Measurements from ENCODE around the gene MED4.
A peak's percentile ranks its signal among the peaks of the same experiment; 100 is the strongest.

The MED4 gene

GRCh38 chr13:48094781-48095502 is at the start of gene MED4:
Gene MED4 (minus strand): TSS chr13:48095104. CDS start chr13:48095078, 26 bp downstream.
- peak; percentile 100 for TF ChIP-seq CTCF (IDR thresholded peaks at IDR 0.05; ENCODE audit: low read depth, low read length, missing control alignments)
- in situ Hi-C loops (cut with HindIII; ENCODE audit: low sequenced_read_pairs), result no loop called here
- H3K4me3 ChIP-seq (ENCODE audit: low read depth, low read length), result peak within 1 kb of the TSS; percentile 96

GRCh38 chr13:48144413-48145035 is 49.6 kb upstream of the MED4 start:
- H3K4me3 ChIP-seq (ENCODE audit: low read depth, low read length), result no peak overlapping the region
- in situ Hi-C loops (cut with HindIII; ENCODE audit: low sequenced_read_pairs), result no loop called here
- TF ChIP-seq CTCF (IDR thresholded peaks at IDR 0.05; ENCODE audit: low read depth, low read length, missing control alignments), result no peak
- no peak for DNase-seq (ENCODE audit: low read depth)

More at GRCh38 chr13:48094781-48095502, at the start of gene MED4:
- peak; percentile 86 for DNase-seq (ENCODE audit: low read depth)

GRCh38 chr13:48142436-48142835 is 47.5 kb upstream of the MED4 start:
- no peak overlapping the region for H3K4me3 ChIP-seq (ENCODE audit: low read depth, low read length)
- DNase-seq (ENCODE audit: low read depth), result no peak
- TF ChIP-seq CTCF (IDR thresholded peaks at IDR 0.05; ENCODE audit: low read depth, low read length, missing control alignments), result no peak
- in situ Hi-C loops (cut with HindIII; ENCODE audit: low sequenced_read_pairs), result no loop called here

GRCh38 chr13:48138270-48138669 is 43.4 kb upstream of the MED4 start:
- in situ Hi-C loops (cut with HindIII; ENCODE audit: low sequenced_read_pairs), result no loop called here
- no peak for DNase-seq (ENCODE audit: low read depth)
- no peak for TF ChIP-seq CTCF (IDR thresholded peaks at IDR 0.05; ENCODE audit: low read depth, low read length, missing control alignments)
- no peak overlapping the region for H3K4me3 ChIP-seq (ENCODE audit: low read depth, low read length)

- no peak for TF ChIP-seq CTCF (IDR thresholded peaks at IDR 0.05; ENCODE audit: low read depth, low read length, missing control alignments)
- in situ Hi-C loops (cut with HindIII; ENCODE audit: low sequenced_read_pairs), result no loop called here
- no peak overlapping the region for H3K4me3 ChIP-seq (ENCODE audit: low read depth, low read length)
- no peak for DNase-seq (ENCODE audit: low read depth)
Measured at GRCh38 chr13:48132961-48133360, 38.1 kb upstream of the MED4 start.

- no peak for DNase-seq (ENCODE audit: low read depth)
- H3K4me3 ChIP-seq (ENCODE audit: low read depth, low read length), result no peak overlapping the region
- in situ Hi-C loops (cut with HindIII; ENCODE audit: low sequenced_read_pairs), result no loop called here
- no peak for TF ChIP-seq CTCF (IDR thresholded peaks at IDR 0.05; ENCODE audit: low read depth, low read length, missing control alignments)
Measured at GRCh38 chr13:48131533-48131932, 36.6 kb upstream of the MED4 start.

Data from astrocyte of the cerebellum (primary cell).